GM21717 (cell line): ENCODE measurements around the gene PTPRN2.
"Not testable (repeated sequence)": the region's sequence is repeated elsewhere in the genome, so short reads cannot be mapped to it uniquely, and the experiment has no call there.

Source experiments
- ATAC-seq: cut with Tn5 transposase; IDR thresholded peaks from one replicate; pipeline ENCODE4 v1.9.1; 2021; ENCODE audit warnings: mild to moderate bottlenecking, moderate library complexity; ENCODE audit not compliant: unreplicated experiment

Gene PTPRN2

DNA sequence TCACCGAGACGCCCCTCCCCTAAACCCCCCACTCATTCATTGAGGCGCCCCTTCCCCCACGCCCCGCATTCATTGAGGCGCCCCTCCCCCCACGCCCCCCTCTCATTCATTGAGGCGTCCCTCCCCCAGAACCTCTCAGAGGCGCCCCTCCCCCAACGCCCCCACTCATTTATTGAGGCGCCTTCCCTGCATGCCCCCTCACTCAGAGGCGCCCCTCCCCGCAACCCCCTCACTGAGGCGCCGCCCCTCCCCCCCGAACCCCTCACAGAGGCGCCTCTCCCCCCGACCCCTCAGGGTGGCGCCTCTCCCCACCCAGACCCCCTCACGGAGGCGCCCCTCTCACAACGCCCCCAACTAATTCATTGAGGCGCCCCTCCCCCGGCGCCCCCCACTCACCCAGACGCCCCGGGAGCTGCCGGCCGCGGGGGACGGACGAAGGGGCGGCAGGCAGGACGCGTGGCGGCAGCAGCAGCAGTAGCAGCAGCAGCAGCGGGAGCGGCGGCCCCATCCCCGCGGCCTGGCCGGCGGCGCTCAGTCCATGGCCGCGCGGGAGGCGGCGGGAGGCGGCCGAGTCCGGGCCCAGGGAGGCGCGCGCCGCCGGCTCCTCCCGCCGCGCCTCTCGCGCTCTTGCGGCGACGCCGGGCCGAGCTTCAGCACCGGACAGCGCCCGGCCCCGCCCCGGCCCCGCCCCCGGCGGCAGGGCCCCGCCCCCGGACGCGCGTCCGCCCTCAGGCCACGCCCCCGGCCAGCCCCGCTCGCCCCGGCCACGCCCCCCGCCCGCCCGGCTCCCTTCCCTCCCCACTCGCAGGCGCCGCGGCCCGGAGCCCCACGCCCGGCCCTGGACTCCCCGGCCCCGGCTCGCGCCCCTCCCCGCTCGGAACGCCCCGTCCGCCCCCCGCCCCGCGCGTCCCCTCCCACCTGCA, at the start of gene PTPRN2:
Gene PTPRN2, minus strand, starts transcription at position 662 of the 923 bp plus-strand sequence.
- no peak for ATAC-seq

DNA sequence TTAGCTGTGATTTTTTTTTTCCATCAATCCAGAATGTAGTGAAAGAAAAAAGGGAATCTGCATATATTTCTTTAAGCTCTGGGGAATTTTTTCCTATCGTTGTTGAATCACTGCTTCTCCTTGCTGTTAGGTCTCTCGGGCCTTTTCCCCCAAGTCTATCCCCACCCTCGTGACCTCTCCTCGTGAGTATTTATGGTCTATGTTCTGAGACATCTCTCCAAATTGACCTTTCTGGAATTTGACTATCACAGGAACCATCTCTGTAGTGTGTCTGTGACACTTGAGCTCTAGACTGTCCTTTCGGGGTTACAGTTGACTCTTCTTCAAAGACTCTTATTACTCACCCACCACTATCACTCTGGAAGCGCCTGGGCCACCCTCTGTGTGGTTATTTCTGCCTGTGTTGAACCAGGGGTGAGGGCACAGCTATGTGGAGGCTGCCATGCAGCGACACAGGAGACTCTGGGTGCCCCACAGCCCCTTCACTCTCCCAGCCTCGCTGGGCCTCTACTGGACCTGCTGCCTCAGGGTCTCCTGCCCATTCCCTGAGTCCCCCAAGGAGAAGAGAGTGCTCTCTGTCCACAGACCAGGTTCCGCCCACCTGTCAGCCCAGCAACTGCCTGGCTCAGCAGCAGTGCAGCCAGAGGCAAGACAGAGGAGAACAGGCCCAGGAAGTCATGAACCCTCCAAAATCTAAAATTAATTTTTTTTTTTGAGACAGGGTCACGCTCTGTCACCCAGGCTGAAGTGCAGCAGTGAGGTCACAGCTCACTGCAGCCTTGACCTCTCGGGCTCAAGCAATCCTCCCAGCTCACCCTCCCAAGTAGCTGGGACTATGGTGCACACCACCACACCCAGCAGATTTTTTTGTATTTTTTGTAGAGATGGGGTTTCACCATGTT, 45.7 kb upstream of the PTPRN2 start:
- ATAC-seq: peak; percentile 61

DNA sequence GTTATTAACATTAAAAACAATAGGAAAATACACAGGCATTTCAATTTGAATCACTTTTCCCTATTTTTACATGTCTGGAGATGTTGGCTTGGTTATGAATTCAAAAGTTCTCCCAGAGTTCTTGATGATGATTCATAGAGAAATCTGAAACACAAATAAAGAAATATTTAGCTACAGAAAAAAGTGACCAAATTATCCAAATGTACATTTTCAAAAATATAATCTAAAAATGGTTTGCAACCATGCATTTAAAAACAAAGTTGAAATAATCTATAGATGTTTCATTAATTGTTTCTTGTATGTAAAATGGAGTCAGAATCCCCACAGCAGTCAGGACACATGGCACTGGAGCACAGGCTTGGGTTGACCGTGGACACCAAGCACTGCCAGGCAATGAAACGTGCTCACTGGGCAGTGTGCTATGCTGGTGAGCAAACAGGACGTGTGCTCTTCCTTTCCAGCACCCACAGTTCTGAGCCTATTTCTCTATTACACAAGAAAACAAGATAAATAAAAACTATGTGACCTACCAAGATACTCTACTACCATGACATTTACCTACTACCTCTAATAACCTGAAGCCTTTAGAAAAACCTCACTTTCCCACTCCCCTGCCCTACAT, 44.1 kb upstream of the PTPRN2 start:
- ATAC-seq: no peak

DNA sequence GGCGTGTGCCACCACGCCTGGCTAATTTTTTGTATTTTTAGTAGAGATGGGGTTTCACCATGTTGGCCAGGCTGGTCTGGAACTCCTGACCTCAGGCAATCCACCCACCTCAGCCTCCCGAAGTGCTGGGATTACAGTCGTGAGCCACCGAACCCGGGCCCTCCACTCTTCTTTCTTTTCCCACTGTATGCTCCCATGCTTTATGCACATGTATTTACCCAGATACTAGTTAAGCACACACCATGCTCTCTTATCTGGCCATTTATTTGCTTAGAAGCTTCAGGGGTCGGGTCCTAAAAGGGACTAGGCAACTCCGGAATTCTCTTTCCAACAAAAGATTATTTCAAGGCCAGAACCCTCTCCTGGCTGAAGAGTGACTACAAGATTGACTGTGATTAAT, 38.7 kb upstream of the PTPRN2 start:
- ATAC-seq: not testable (repeated sequence)

DNA sequence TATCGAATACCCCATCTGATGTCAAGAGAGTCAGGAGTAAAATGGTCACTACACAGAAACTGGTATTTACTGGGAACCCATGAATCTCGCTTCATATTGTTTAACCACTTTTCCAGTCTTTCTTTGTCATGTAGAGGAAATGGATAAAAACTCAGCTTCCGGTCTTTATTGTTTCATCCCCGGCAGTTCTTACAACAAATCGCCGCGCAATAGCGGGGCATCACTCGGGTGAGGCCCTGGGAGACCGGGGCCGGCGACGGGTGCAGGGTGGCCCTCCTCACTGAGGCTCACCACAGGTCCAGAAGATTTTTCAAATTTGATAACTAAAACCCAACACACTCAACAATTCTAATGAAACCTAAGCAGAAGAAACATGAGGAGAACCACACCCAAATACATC, 35.6 kb upstream of the PTPRN2 start:
- ATAC-seq: no peak

DNA sequence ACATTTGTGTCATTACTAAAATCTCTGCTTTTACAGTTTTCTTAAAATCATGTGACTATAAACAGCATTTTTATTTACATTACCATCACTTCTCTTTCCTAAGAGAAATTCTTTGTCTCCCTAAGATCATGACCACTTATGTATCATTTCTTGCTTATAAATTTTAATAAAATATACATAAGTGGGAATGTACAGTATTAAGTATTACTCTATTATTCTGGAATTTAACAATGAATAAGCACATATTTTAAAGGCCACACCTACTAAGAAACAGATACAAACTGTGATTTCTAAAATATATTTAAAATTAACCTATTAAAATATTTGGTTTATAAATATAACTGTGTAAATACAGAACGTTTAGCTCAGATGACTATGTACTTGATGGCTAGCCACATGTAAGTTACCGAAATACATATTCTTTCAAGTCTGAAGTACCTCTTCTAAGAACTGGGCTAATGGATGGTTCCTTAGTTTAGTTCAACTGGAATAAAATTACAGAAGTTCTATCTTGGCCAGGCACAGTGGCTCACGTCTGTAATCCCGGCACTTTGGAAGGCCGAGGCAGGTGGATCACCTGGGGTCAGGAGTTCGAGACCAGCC, 33.3 kb upstream of the PTPRN2 start:
- ATAC-seq: no peak

DNA sequence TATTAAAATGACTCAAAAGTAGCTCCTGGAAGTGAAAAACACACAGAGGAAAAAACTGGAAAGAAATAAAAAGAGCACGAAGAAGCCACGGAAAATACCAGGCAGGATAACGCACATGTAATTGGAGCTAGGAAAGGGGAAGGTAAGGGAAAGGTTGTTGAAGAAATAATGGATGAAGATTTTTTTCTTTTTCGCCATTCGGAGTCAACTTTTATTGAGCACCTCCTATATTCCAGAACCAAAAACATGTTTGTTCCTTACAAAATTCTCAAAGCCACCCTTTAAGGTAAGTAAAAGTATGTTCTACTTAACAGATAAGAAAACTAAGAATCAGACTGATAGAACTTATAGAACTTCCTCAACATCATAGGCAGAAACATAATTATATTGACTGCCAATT, 32.8 kb upstream of the PTPRN2 start:
- ATAC-seq: no peak

DNA sequence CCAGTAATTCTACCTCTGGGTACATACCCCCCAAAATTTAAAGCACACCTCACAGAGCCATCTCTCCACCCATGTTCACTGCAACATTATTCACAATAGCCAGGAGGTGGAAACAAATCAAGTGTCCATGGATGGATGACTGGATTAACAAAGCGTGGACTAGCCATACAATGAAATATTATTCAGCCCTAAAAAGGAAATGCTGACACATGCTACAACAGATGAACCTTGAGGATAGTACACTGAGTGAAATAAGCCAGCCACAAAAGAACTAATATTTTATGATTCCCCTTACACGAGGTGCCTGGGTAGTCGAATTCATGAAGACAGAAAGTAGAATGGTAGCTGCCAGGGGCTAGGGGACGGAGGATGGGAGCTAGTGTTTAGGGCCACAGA, 31.1 kb upstream of the PTPRN2 start:
- ATAC-seq: no peak

DNA sequence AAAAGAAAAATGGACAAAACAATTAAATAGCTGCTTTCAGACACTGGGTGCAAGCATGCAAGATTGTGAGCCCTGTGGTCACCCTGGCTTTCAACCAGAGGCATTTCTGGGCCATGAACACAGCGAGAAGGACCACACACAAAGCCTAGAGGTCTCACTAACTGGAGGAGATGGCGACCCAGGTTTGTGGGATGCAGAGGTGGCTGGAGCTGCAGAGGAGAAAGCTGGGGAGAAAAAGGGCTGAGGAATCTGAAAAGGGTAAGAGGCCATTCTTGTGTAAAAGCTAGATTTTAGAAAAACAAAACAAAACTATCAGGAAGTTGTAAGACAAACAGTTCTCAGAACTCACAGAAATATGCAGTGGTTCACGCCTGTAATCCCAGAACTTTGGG, 30.1 kb upstream of the PTPRN2 start:
- no peak for ATAC-seq

DNA sequence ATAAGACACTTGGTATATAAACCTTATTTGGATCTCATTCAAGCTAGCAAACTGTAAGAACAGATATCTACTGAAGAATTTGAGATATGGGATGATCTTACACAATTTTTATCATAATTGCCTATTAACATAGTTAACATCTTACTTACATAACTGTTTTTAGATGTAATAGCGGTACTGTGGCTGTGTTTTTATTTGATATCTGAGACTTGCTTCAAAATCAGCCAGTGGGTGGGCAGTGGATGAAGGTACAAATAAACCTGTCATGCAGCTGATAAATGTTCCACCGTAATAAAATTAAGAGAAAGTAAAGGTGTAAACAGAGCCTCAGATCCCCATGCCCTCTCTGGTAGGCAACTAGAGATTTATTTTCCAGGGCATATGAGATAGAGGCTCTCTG, 28.4 kb upstream of the PTPRN2 start:
- no peak for ATAC-seq

DNA sequence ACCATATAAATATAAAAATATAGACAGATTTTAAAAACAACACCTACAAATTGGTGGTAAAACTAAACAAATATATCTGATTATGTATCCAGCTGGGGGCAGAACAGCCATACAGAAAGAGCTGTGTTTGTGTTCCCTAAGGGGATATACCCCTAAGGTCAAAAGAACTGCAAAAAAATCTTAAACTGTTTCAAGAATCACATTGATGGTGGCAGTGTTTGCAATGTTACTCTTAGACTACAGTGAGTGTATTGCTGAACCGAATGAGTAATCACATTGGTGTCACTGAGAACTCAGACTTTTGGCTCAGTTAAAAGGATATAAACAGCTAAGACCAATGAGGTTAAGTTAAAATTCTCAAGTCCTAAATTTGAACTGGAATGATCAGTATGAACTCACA, 27.1 kb upstream of the PTPRN2 start:
- no peak for ATAC-seq

DNA sequence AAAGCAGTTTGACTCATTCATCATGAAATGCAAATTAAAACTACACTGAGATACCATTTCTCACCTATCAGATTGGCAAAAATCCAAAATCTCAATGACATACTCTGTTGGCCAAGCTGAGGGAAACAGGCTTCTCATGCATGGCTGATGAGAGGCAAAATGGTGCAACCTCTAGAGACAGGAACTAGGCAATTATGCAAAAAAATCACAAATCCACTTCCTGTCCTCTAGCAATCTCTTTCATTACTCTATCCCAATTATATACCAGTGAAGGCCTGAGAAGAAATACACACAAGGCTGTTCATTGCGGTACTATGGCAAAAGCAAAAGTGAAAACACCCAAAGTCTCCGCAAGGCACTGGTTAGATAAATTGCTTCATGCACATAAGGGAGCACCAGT, 25.9 kb upstream of the PTPRN2 start:
- peak; percentile 86 for ATAC-seq

DNA sequence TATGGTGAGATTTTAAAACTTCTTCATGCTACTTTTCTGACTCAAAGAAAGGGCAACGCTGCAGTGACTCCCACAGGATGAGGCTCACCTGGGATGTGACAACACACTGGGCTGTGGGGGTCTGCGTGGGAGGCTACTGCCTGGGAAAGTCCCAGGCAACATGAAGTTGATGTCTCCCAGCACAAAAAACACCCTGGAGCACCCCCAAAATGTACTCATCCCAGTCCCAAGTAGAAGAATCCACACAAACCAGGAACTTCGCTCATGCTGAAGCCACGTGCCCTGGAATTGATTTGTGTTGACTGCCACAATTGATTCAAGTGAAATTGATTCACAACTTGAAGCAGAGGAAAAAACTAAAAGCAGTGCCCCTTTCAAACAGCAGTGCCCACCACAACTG, 24.9 kb upstream of the PTPRN2 start:
- no peak for ATAC-seq

DNA sequence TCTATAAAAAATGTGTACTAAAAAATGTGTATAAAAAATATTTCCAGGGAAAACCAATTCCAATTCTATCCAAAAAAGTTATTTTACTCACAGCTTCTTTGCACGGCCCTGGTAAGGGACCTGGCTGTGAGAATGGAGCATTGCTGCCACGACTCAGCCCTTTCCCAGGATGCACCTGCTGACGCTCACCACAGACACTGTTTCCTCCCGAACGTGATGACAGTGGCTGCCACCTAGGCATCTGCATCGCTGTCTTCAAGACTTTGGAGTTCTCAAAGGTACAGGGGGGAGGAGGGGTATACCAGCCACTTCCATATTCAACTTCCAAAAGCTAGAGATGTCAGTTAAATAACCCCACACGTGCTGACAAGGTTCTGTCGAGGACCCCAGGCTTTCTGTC, 23.9 kb upstream of the PTPRN2 start:
- ATAC-seq: no peak

DNA sequence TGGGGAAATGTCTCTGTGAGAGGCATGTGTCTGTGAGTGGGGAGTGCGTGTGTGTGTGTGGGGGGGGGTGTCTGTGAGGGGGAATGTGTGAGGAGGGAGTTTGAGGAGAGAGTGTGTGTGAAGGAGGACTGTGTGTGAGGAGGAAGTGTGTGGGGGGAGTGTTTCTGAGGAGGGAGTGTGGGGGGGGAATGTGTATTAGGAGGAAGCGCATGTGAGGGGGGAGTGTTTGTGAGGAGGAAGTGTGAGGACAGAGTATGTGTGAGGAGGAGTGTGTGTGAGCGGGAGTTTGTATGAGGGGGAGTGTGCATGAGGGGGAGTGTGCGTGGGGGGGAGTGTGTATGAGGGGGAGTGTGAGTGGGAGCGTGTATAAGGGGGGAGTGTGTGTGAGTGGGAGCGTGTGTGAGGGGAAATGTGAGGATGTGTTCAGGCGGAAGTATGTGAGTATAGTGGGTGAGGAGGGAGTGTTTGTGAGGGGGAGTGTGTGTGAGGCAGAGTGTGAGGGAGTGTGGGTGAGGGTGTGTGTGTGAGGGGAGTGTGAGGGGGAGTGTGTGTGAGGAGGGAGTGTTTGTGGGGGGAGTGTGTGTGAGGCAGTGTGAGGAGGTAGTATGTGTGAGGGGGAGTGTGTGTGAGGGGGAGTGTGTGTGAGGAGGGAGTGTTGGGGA, 21.8 kb upstream of the PTPRN2 start:
- ATAC-seq: no peak

DNA sequence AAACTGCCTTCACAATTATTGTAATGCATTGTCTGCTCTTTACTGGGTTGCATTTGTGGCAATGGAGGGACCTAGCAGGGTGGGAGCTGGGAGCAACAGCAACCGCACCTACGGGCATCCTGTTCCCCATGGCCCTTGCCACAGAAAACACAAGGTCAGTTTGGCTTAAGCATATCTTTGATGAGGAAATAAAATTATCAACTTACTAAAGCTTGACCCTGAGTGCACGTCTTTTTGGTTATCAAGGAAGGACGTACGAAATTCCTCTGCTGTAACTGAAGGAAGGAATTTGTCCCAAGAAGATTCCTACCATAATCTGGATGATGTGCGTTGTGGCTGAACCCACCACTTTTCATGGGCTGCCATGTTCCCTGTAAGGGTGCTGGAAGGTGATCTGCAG, 19.9 kb upstream of the PTPRN2 start:
- no peak for ATAC-seq

DNA sequence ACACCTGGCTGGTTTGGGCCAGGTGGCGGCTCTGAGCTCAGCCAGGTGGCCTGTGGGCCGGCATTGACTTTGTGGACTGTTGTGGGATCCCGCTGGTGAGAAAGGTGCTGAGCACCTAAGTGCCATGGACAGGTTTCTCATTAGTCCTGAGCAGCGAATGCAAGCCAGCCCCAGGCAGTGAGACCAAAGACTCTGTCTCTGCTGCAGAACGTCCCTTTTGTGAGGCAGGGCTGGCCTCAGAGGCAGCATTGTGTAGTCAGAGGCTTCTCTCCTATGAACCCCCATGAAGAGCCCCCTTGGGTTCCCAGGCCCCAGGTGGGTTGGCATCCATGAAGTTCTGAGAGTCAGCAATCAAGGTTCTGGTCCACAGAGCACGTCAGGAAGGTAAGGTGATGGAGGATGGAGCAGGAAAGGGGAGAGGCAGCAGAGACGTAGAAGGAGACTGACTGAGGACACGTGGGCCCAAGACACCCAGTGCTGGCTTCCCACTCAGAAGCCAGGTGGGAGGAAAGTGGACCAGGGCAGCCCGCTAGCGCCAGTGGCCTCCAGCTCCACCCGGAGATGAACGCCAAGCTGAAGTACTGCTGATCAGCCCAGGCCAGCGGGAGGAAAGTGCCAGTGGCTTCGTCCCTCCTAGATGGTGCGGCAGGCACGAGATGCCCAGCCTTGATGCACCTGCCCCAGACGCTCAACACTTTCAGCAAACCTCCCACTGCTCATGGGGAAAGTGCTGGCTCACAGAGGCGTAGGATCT, 19.2 kb upstream of the PTPRN2 start:
- no peak for ATAC-seq

DNA sequence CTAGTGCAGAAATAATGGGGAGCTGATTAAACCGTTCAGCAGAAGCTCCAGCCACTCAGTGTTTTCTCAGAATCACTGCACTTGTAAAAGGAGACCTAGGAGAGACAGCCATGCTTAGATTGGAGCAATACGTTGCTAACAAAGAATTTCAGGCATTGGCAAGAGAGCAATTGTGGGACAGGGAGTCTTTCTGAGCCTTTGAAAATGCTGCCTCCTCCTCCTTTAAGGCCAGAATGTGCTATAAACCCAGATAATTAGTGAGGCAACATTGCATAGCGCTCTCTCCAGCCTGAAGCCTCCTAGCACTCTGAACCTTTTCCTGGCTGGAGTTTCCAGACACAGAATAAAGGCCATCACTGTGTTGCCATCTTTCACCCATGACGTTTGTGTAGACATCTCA, 18.5 kb upstream of the PTPRN2 start:
- no peak for ATAC-seq

DNA sequence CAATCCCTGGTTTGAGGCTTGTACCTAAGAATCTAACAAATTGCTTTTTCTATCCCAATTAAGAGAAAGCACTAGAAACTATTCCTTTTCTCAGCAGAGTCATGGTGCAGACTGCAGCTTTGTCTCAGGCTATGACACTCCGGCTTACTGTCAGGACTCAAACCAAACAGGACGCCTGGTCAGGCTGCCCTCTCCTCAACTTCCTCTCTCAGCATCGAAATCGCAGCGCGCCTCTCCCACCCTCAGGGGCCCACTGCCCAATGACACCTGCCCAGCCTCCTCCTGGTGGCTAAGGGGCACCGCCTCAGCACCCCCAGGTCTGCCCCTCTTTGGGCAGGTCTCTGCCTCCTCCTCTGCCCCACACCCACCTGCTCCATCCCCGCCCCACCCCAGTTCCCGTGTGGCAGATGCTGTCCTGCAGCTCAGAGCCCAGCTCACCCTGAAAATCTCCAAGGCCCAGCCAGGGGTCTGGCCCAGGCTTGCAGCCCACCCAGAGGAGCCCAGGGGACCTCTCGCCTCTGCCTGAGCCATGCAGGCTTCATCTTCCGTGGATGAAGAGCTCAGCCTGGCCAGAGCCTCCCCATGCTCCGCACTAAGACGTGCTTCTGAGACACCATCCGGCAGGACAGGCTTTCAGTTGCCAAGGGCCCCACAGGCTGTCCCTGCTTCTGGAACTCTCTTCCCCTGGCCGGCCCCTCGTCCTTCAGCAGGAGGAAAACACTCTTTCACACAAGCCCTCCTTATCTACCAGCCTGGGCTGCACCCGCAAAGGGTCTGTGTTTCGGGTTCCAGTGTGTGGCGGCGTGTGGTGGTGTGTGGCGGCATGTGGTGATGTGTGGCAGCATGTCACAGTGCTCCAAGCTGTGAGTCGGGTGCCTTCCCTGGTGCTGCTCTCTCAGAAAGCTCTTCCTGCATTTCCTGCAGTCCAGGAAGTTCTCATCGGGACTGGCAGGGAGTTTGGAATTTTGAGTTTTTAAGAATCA, 16.4 kb upstream of the PTPRN2 start:
- peak; percentile 33 for ATAC-seq
